ENCODE results near the gene LRCH1. TPM values are rescaled to one million over a fixed set of nuclear protein-coding genes. Genes with fewer than 3 reads are reported as not detected.

Gene LRCH1
- polyA plus RNA-seq, 1 experiment: 8.3 TPM

DNA sequence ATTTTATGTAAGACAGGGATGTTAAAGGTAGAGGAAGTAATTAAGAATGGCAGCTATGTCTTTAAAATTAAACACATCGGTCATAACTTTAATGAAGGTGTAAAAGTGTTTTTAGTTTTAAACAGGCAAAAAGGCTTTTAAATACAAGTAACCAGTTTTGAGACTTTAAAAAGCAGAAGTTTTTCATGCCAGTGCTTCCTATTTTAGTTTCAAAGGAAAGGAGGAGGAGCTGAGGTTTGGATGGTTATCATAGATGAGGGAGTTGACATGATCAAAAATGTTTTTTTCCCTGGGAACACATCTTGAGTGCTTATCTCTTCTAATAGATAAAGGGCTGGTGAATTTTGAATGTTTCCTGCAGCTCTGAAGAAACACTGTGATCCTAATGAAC lies 42.9 kb downstream of the LRCH1 start:
- H3K36me3 ChIP-seq (ENCODE audit: control insufficient read depth, insufficient read depth, low read length): no peaks in the 10 kb centered on the region
- ChIA-PET CTCF (interaction anchor here (0.8 to 2.3 kb wide), 3 partner anchors 10 to 102 kb away, joined by 3 to 7 read pairs (median 3); no protein-coding TSS in a partner anchor), POLR2A (no interaction called here)
- H3K27me3 ChIP-seq (ENCODE audit: control insufficient read depth, insufficient read depth, low read length): no peaks in the 10 kb centered on the region
- H3K4me3 ChIP-seq (ENCODE audit: low read depth, low read length): no peak overlapping the region
- DNase-seq (ENCODE audit: low read depth): no peak
- TF ChIP-seq, protein P1, sequence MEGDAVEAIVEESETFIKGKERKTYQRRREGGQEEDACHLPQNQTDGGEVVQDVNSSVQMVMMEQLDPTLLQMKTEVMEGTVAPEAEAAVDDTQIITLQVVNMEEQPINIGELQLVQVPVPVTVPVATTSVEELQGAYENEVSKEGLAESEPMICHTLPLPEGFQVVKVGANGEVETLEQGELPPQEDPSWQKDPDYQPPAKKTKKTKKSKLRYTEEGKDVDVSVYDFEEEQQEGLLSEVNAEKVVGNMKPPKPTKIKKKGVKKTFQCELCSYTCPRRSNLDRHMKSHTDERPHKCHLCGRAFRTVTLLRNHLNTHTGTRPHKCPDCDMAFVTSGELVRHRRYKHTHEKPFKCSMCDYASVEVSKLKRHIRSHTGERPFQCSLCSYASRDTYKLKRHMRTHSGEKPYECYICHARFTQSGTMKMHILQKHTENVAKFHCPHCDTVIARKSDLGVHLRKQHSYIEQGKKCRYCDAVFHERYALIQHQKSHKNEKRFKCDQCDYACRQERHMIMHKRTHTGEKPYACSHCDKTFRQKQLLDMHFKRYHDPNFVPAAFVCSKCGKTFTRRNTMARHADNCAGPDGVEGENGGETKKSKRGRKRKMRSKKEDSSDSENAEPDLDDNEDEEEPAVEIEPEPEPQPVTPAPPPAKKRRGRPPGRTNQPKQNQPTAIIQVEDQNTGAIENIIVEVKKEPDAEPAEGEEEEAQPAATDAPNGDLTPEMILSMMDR (IDR thresholded peaks at IDR 0.05; ENCODE audit: insufficient read depth, low read depth, low read length): no peak

DNA sequence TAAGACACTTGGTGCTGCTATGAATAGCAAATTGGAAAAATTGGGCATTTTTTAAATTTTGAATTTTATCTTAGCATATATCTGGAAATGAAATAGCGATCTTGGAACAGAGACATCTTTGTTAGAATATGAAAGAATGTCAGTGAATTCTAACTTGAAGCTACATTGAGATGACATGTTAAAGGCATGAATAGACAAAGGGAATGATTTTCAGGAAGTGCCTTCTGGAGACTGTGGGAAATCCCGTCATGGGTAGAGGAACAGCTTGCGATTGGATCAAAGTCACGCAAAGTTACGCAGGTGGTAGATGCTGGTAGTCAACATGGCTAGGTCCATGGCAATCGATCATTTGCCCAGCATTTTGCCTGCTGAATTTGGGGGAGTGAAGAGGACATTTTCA lies 43.5 kb downstream of the LRCH1 start:
- no peak overlapping the region for H3K4me3 ChIP-seq (ENCODE audit: low read depth, low read length)
- POLR2A ChIA-PET: no interaction called here
- no peak for DNase-seq (ENCODE audit: low read depth)
- CTCF ChIA-PET: interaction anchor here (2.3 kb wide), 1 partner anchor 10 kb away, joined by 7 read pairs; no protein-coding TSS in a partner anchor
- H3K36me3 ChIP-seq (ENCODE audit: control insufficient read depth, insufficient read depth, low read length): no peaks in the 10 kb centered on the region
- TF ChIP-seq, protein P1 (IDR thresholded peaks at IDR 0.05; ENCODE audit: insufficient read depth, low read depth, low read length): no peak
- H3K27me3 ChIP-seq (ENCODE audit: control insufficient read depth, insufficient read depth, low read length): no peaks in the 10 kb centered on the region

DNA sequence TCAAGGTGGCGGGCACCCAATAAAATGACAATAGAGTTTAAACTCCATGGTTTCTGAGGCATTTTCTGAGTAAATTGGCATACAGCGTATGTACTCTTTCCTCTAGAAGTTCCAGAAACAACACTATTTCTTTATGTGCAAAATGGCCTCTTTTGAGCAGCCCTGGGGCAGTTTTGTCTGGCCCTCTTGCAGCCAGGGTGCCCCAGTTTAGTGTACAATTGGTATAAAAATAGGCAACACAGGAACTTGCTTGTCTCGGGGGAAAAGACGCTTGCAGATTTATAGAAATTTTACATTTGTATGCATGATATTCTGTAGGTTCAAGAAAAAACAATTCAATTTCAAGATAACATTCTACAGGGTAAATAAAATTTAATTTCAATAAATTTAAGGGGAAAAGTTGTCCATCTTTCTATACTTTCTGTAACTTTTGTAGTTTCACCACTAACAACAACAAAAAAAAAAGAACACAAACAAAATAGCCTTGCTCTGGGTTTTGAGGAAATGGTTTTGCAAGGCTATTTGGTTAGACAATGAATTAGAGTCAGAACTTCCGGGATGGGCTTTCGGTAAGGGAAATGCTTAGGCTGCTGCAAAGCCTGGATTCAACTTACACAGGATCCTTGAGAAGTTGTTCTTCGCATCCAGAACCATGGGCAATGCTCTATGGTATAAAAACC lies 45.3 kb downstream of the LRCH1 start:
- CTCF ChIA-PET: no interaction called here
- Histone ChIP-seq H3K27me3 (ENCODE audit: control insufficient read depth, insufficient read depth, low read length) (no peaks in the 10 kb centered on the region), H3K36me3 (ENCODE audit: control insufficient read depth, insufficient read depth, low read length) (no peaks in the 10 kb centered on the region), H3K4me3 (ENCODE audit: low read depth, low read length) (no peak overlapping the region)
- no peak for DNase-seq (ENCODE audit: low read depth)
- POLR2A ChIA-PET: no interaction called here
- TF ChIP-seq, protein P1 (IDR thresholded peaks at IDR 0.05; ENCODE audit: insufficient read depth, low read depth, low read length): no peak

DNA sequence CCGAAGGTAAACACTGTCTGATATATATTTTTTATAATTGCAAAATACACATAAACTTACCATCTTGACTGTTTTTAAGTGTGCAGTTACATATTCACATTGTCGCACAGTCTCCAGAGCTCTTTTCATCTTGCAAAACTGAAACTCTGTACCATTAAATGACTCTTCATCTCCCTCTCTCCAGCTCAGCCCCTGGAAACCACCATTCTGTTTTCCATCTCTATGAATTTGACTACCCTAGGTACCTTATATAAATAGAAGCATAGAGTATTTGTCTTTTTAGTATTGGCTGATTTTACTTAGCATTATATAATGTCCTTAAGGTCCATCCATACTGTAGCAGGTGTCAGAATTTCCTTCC lies 45.8 kb downstream of the LRCH1 start:
- no peaks in the 10 kb centered on the region for H3K27me3 ChIP-seq (ENCODE audit: control insufficient read depth, insufficient read depth, low read length)
- POLR2A ChIA-PET: no interaction called here
- no peaks in the 10 kb centered on the region for H3K36me3 ChIP-seq (ENCODE audit: control insufficient read depth, insufficient read depth, low read length)
- no peak for DNase-seq (ENCODE audit: low read depth)
- TF ChIP-seq, protein P1 (IDR thresholded peaks at IDR 0.05; ENCODE audit: insufficient read depth, low read depth, low read length): no peak
- CTCF ChIA-PET: no interaction called here
- H3K4me3 ChIP-seq (ENCODE audit: low read depth, low read length): no peak overlapping the region

DNA sequence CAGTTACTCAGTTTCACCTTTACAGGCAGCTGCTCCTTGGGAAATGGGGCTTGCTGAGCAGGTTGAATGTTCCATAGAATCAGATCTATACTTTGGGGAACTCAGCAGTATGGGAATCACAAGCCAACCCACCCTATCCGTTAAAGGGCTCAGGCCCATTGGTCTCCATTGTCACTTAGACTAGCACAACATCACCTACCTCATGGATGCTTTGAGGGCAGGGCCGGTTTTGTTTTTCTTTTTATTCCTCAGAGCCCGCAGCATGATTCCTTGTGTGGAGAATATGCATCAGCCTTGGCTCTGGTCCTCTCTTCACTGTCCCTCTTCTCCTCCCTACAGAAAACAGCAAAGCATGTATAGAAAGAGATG lies 48.0 kb downstream of the LRCH1 start:
- Histone ChIP-seq H3K4me3 (ENCODE audit: low read depth, low read length) (no peak overlapping the region), H3K27me3 (ENCODE audit: control insufficient read depth, insufficient read depth, low read length) (no peaks in the 10 kb centered on the region), H3K36me3 (ENCODE audit: control insufficient read depth, insufficient read depth, low read length) (no peaks in the 10 kb centered on the region)
- CTCF ChIA-PET: no interaction called here
- no peak for DNase-seq (ENCODE audit: low read depth)
- POLR2A ChIA-PET: no interaction called here
- TF ChIP-seq, protein P1 (IDR thresholded peaks at IDR 0.05; ENCODE audit: insufficient read depth, low read depth, low read length): no peak

Data from BJ (cell line).